HG02623 (cell line): ENCODE results near the gene RNASEH2A.
"Not testable (repeated sequence)": the region's sequence is repeated elsewhere in the genome, so short reads cannot be mapped to it uniquely, and the experiment has no call there.

ENCODE experiments used
- ATAC-seq: cut with Tn5 transposase; IDR thresholded peaks from one replicate; pipeline ENCODE4 v1.9.1; 2021; ENCODE audit warnings: moderate library complexity; ENCODE audit not compliant: unreplicated experiment

The RNASEH2A gene

DNA sequence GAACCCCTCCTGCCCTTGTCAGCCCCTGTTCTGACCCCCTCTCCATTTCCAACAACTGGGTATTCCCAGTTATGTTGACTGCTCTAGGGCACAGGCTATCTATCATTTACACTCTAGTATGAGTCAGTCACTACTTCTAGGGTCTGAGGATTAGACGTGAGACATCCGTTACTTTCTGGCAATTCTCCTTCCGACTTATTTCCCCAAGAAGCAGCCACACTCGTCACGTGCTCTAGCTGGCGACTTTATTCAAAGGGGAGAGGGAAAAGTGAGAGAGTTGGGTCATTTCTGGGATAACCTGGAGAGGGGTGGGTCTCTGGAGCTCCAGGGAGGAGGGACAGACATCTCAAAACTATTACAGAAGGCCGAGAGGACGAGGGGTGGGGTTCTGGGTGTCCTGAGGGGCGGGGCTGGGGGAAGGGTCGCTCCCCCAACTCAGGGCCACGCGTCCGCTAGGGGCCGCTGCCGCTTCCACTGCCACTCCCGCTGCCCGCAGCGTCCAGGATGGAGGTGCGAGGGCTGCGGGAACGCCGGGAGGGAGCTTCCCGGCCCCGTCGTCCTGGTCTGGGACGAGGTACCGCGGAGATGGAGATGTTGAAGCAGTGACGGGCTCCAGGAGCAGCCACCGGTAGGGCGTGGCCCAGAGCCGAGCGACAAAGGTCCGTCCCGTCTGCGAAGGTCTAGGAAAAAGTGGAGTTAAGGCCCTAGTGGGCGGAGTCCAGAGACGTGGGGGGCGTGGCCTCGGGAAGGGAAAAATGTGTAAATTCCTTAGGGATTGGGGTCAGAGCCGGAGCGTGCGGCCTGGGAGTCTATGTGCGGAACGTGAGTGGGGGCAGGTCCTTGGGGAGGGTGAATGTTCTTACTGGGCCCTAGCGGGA is 19.1 kb downstream of the RNASEH2A start:
- ATAC-seq: no peak

DNA sequence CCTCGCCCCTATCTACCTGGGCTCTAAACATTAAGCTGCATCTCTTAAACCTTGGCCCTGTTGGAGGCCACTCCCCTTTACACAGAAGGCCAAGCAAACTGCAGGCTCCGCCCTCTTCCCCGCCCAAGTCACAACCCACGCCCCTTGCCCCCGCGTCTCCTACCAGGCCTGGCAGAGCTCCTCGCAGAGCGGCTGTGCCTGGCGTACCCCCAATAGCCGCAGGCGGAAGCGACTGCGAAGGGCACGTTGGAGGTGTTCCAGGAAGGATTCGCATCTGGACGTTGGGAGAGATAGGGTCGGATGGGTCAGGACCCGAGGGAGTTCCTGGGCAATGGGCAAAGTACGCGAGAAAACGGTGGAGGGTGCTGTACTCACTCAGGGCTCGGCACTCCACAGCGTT is 22.1 kb downstream of the RNASEH2A start:
- no peak for ATAC-seq

DNA sequence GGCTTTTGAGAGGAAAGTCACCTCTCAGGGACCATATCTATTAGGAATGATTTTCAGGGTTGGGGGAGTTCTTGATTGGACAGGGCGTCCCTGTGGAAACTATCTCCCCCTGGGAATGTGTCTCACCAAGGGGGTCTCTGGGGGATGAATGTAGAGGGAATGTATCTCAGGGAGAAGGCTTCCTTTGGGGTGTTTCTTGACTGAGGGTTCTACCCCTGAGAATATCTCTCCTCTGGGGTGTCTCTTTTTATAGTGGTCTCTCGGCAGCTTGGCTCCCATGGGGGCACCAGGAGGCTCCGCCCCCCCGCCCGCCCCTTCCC is 27.0 kb downstream of the RNASEH2A start:
- ATAC-seq: no peak

DNA sequence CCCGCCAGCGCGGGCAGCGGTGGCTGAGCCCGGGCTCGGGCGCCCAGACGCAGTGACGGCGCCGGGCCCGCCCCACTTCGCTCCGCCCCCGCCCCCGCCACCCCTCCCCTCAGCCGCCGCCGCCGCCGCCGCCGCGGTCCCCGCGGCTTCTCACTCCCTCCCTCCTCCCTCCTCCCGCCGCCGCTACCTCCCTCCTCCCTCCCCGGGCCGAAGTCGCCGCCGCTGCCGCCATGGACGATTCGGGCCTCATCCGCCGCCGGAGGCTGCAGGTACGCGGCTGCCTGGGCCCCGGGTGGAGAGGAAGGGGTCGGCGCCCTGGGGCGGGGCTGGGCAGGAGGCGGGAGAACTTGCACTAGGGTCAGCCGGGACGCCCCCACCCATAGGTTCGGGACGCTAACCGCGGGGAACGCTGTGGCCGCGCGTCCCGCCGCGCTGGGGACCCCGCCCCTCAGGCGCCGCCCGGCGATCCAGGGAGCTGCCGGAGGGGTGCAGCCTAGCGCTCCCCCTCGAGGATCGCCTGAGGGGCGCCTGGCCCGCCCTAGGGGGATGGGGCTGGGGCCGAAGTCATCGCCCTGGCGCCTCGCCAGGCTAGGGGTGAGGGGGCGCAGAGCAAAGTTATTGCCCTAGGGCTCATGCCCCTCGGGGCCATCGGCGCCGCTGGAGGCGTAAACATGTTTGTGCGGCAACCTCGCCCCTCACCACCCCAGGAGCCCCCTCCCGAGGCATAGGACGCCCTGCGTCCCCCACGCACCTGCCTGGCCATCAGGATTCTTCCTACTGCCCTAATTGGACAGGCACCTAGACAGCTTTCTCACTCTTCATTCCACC is 27.6 kb downstream of the RNASEH2A start:
- ATAC-seq: no peak

DNA sequence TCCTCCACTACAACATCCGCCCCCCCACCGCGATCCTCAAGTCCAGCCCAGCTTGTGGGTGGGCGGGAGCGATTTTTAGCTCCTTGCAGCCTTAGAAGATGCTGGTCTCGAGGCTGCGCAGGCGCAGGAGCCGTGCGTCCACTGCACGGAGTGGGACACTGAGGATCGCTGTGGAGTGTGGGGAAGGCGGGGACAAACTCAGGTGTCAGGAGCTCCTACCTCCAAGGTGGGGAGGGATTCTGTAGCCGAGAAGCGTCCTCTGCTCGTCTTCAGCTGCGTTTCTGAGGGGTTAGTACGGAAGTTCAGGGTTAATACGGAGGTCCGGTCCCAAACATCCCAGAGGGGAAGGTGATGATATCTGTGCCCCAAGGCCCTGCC is 28.2 kb downstream of the RNASEH2A start, which contains the start of gene RTBDN:
RTBDN (minus strand) TSS at position 14 of the 378 bp plus-strand sequence. CDS start 4,600 bp downstream, outside the sequence.
- ATAC-seq: no peak

DNA sequence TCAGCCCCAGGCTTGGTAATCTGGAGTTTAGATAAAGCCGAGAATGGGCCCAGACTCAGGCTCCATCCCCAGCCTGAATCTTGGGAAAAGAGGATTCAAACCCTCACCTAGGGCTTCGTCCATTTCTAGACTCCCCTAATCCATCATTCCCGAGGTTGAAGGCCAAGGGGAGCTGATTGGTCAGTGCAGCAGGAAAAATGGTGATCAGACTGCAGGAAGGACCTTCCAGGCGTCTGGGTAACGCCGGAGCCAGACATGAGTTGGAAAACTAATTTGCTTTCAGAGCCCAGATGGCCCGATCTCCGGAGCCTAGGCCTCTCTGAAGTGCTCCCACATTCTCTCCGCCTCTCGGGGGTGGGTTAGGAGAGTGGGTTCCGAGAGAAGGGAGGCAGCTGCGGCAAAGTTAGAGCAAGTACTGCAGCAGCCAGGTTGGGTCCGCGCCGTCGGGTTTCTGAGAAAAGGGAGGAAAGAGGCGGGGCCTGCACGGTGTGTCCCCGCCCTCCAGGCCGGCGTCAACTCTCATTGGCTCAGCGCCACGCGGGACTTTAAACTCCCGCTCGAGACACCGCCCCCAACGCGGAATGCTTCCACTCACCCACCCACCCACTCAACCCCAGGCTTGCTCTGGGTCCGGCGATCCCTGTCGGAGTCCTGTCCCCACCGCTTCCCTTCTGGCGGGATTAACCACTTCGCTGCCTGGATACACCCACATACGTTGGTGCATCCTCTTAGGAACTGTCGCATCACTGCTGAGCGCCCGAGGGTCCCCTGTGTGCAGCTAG is 28.8 kb downstream of the RNASEH2A start:
- no peak for ATAC-seq

DNA sequence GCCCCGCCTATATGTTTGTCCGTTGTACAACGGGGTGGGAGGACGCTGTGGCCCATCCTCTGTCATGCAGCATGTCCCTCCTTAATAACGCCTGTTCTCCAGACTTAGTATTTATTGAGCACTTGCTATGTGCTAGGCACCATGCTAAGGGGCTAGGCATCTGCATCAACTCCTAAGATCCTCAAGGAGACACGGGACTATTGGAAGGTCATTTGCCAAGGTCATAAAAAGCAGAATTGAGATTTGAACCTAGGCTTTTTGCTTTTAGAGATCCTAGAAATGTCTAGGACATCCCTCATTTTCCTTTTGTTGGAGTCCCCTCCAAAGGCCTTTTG is 30.1 kb downstream of the RNASEH2A start:
- no peak for ATAC-seq

DNA sequence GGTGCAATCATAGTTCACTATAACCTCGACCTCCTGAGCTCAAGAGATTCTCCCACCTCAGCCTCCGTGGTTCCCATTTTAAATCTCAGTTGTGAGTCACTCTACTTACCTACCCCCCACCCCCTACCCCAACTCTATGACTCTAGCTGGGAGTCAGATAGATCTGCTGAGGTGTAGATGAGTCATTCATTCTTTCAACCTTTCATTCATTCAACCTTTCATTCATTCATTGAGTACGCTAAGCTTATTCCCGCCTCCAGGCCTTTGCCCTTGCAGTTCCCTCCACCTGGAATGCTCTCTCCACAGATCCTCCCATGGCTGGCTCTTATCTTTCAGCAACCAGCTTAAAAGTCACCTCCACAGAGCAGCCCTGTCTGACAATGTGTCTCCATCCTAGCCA is 30.8 kb downstream of the RNASEH2A start:
- no peak for ATAC-seq

DNA sequence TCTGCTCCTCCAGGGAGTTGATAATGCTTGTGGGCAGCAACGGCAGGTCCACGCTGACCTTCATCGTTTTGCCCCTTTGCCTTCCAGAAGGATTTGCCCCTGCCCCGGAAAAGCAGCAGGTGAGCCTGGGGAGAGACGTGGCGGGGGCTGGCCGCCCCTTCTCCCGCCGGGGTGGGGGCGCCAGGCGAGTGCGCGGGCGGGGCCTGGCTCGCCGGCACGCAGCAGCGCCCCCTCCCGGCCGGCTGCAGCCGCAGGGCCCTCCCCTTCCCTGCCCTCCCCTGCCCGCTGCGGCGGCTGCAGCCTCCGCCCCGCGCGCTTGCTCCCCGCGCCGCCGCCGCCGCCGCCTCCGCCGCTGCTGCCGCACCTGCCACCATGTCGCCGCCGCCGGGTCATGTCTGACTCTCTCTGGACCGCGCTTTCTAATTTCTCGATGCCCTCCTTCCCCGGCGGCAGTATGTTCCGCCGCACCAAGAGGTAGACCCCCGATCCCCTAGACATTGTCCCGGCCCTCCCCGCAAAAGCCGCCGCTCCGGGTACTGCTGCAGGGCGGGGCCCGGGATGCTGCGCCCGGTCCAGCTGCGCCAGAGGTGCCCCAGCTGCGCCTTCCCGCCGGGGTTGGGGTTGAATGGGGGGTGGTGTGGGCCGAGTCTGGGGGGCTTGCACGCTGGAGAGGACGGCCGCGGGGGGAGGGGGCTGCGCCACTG is 31.9 kb downstream of the RNASEH2A start, which contains the start of gene MAST1:
MAST1 (plus strand) TSS at position 334 of the 704 bp plus-strand sequence; CDS start at position 392, 58 bp downstream.
- no peak for ATAC-seq

DNA sequence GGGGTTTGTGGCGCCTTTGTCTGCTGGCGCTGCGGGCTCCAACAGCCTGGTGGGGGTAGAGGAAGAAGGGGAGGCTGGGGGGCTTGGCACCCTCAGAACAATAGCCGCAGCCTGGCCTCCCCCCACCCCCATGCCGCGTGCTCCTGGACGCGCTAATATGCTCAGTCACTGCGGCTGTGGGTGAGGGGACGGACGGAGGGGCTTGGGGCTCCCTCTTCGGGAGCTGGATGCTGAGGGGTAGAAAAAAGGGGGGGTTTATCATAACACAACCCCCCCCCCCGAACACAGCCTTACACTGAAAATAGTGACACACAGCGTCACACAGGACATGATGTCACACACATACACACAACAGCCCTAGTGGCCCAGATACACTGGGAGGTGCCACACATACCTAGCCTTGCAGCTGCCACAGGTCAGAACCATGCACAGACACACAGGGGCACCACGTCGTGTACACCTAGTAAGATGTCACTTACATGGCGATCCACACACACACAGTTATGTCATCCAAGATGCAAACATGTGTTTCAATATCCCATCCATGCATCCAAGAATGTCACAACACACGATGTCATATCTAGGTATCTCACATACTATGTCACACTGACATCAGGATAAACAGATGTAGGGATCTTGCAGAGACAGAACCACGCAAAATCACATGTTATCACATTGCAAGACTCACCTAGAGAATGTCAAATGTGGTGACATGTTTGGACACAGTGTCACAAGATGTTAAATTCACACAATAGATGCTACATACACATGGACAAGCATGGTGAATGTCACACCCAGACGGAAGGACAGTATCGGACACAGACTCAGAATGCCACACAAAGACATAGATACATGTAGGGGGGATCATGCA is 32.7 kb downstream of the RNASEH2A start:
- ATAC-seq: no peak

DNA sequence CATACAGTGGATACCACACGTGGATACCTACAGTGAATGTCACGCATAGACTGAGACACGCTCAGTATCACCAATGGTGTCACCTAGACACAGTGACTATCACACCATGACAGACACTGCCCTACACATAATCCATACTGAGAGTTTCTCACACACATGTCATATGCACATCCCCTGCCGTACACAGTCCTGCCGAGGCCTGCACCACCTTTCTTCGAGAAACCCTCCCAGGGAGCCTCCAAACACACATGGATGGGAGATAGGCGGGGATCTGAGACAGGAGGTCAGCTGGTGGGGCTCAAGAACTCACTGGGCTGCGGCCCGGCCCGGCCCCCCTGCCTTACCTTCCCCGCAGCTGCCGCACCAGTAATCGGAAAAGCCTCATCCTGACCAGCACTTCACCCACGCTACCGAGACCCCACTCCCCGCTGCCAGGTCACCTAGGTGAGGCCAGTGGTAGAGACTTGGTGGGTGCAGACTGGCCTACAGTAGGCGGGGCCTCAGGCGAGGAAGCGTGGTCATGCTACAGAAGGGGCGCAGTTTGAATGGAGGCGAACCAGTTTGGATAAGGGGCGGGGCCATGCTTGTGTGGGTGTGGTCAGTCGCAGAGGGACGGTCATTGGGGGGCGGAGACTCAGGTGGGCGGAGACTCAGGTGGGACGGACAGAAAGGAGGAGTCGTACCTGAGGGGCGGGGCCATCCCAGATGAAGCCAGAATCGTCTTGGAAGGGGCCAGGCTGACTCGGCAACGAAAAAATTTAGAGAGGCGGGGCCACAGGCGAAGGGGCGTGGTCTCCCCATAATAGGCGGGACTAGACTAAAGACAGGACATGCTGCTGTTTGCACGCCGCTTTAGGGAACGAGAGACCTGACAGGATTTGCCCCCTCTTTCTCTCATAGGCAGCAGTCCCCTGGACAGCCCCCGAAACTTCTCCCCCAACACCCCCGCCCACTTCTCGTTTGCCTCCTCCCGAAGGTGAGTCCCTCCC is 34.0 kb downstream of the RNASEH2A start:
- no peak for ATAC-seq

DNA sequence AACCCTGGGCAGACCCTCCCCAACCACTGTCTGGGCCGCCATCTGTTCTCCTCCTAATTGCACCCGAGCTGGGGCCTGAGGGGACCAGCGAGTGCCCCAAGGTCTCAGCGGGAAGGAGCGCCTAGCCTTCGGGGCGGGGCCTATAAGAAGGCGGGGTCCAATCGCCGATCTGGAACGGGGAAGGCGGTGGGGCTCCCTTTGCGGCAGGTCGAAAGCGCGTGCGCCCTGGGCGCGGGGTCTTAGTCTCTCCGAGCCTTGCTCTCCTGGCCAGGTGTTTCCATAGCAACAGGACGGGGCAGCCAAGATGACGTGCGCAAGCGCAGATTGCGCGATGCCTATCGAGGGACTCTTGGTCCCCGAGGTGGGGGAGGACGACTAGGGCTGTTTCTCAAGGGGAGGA is 34.7 kb downstream of the RNASEH2A start:
- no peak for ATAC-seq

DNA sequence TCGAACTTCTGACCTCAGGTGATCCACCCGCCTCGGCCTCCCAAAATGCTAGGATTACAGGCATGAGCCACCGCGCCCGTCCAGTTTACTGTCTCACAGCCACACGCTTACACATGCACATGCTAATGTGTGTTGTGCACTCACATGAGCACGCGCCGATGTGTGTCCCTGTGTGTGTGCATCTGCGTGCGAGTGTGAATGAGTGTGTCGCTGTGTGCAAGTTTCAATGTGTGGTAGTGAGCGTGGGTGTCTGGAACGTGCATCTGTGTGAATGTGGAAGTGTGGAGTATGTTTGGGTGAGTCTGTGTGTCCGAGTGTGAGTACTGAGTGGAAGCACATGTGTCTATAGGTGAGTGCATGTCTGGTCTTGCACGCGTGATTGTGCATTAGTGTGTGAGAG is 36.1 kb downstream of the RNASEH2A start:
- ATAC-seq: no peak

DNA sequence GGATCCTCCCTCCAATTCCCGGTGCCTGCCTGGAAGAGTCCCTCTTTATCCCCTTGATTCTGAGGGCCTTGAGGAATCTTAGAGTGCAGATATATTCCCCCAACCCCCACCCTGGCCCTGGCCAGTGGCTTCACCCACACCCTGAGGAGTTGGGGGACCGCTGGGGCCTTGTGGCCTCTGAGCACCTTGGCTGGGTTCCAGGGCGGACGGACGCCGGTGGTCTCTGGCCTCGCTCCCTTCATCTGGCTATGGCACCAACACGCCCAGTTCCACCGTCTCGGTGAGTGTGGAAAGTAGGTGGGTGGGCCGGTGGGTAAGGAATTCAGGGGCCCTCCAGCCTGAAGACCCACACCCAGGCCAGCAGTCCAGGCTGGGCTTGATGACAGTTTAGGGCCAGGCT is 36.9 kb downstream of the RNASEH2A start:
- ATAC-seq: no peak

DNA sequence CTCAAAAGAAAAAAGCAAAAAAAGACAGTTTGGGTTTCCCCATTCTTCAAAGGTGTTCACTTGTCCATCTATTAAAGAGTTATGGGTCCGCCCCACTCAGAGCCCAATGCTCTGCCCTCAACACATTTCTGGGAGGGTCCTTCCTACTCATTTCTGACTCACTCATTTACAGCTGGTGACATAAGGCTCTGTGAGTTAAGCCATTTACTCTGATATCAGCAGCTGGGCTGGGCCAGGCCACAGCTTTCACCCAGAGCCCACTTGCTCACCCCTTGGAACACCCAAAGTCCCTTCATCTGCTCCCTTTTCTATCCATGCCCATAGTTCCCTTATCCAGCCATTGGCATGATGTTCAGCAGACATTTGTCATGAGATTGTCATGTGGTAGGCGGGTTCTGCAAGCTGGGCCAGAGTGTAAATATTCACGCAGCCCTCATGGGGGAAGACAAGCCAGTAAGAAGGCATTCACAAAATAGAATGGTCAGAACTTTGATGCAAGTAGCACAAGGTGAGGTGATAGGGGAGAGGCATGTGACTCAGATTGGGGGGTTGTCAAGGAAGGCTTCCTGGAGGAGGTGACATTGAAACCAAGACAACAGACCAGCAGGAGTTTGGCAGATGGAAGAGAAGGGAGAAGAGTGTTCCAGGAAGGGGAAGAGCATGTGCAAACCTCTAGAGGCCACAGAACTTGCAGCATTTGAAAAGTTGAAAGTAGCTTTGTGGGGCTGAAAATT is 37.8 kb downstream of the RNASEH2A start:
- ATAC-seq: no peak

DNA sequence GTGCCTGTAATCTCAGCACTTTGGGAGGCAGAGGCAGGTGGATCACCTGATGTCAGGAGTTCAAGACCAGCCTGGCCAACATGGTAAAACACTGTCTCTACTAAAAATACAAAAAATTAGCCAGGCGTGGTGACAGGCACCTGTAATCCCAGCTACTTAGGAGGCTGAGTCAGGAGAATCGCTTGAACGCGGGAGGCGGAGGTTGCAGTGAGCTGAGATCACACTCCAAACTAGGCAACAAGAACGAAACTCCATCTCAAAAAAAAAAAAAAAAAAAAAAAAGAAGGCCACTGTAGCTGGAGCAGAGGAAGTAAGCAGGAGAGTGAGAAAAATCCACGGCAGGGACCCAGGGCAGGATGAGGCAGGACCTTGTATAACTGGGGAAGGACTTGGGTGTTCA is 40.2 kb downstream of the RNASEH2A start:
- ATAC-seq: not testable (repeated sequence)

DNA sequence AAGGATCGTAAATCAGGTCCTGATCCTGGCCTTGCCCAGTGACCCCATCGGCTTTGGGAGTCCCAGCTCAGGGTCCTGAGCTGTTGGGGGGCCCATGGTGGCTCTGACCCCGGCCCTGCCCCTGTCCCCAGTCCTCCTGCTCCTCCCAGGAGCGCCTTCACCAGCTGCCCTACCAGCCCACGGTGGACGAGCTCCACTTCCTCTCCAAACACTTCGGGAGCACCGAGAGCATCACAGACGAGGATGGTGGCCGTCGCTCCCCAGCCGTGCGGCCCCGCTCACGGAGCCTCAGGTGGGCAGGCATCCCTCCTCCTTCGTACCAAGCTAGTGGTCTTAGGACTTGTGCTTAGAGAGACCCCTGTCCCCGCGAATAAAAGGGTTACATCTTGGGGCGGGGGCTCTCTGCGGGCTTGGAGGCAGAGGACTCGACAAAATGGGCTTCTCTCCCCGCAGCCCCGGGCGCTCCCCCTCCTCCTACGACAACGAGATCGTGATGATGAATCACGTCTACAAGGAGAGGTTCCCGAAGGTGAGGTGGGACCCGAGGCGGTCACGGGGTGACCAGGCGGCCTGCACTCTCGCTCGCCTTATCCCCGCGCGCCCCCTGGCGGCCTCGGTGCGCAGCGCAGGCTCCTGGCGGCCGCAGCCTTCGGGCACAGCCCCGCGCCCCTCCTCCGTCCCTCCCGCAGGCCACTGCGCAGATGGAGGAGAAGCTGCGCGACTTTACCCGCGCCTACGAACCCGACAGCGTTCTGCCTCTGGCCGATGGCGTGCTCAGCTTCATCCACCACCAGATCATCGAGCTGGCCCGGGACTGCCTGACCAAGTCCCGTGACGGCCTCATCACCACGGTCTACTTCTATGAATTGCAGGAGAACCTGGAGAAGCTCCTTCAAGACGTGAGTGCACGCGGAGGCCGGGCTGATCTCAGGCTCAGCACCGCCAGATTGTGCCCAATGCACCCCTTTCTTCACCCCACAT is 41.1 kb downstream of the RNASEH2A start:
- no peak for ATAC-seq
